Stimulated activated CD8-positive, alpha-beta memory T cell treated with anti-CD3 and anti-CD28 coated beads, Interleukin-15, amount 100 ng/mL, for 1 hour (primary cell): ENCODE measurements around the gene TM2D3.

Source experiments
- DNase-seq: peaks from one replicate; pipeline ENCODE4 v3.0.0-alpha.2; 2020; ENCODE audit warnings: low read depth

The TM2D3 gene

DNA sequence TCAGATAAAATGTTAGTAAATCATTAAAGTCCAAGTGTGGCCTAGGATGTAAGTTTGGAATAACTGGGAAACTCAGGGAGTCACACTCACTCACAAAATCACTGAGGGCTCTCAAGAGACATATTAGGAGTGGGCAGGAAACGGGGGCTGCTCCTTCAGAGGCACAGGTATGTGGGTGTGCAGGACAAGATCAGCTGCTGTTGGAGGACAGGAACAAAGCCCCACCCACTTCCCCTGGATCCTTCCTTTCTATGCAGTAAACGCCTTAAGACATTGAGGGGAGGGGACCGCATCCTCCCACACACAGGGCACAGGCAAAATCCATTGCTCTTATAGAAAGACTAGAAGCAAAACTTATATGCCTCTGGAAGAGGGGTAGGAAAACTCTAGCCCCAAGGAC lies 30.2 kb downstream of the TM2D3 start:
- no peak for DNase-seq

- no peak for DNase-seq
These were observed 31.5 kb downstream of the TM2D3 start for GRCh38 chr15:101620671-101621070.

- DNase-seq, result no peak
These were observed 32.6 kb downstream of the TM2D3 start for GRCh38 chr15:101619615-101619865.

- no peak for DNase-seq
These were observed 33.1 kb downstream of the TM2D3 start for GRCh38 chr15:101618851-101619614.

DNA sequence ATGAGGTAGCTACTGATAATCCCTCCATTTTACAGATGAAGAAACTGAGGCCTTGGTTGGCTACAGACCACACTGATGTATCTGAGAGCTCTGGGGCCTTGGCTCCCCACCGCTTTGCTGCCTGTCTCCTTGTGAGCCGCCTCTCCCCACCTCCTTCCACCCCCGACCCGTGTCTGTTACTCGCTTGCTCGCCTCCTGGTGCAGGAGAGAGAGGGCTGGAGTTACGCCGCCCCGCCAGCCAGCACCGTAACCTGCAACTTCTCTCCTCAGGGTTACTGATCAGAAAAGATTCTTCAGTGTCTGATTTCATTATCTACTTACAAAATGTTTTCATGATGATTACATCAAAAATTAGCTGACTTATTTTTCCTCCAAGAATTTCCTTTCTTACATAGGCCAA lies 34.1 kb downstream of the TM2D3 start:
- DNase-seq, result no peak

DNA sequence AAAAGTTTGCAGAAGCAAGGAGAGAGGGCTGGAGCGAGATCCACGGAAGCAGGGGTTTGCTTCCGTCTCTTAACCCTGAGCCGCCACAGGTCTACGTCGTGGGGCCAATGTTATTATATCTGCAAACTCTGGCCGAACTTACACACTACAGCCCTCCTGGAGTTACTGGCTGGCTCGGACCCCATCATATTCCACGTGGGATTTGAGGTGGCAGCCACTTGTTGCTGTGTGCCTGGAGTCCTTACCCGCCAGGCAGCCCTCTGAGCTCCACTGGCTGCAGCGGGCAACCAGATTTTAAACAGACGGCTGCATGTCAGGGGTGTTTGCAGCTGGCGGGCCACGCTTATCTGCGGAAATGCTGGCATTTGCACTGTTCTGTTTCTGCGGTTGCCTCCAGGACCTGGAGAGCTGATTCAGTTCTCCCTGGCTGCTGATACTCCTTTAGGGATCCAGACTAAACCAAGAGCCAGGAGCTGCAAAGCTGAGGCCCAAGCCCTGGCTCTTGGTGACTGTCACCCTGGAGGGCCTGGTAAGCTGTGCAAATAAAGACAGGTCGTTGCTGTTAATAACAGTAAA lies 34.7 kb downstream of the TM2D3 start:
- DNase-seq, result no peak

DNA sequence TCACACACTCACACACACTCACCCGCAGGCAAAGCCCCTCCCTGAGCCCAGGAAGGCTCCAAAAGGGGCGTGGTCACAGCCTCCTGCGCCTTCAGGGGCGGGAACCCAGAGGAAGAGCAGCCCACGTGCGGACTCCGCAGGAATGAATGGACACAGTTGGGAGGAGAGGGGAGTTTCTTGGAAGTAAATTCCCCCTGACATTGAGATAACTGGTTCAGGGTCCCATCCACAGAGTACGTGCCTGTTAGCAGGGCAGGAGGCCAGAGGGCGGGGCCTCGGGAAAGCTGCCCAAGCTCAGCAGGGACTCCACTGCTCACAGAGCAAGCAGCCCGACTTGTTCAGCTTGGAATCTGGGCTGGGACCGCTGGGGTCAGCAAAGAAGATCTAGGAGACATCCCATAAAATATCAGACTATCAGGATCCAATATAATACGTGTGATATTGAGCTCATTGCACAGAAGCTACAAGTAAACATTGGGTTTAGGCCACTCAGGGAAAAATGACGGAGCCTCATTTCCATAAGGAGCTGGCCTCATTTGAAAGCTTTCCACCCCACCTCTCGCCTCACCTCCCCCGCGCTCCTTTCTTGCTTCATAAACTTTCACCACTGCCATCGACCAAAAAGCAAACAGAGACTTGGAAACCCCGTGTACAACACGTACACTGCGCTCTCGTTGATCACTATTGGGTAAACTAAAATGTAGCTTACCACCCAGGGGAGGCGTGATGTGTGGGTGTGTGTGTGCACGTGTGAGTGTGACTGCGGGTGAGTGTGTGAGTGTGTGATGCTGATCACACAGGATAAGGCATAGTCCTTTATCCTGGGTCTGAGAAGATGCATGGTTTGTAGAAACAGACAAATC lies 36.0 kb downstream of the TM2D3 start:
- no peak for DNase-seq

GRCh38 chr15:101615414-101615985 lies 36.7 kb downstream of the TM2D3 start:
- DNase-seq, result no peak

DNA sequence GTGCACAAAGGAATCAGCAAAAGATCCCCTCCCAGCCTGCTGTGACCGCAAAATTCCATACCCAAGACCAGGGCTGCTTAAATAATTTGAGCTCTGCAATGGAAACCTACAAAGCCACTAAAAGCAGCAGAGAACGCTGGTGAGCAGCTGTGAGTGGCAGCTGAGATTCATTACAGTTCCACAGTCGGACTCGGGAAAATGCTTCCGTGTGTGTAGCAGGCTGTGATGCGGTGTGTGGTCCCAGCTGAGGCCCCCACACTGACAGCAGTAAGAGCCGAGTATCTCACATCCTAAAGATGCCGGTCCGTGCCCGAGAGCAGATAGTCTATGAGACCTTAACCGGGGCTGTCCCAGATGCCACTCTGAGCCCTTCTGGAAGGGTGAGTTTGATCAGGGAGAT lies 37.4 kb downstream of the TM2D3 start:
- DNase-seq, result no peak

- DNase-seq, result no peak
These were observed 38.1 kb downstream of the TM2D3 start for GRCh38 chr15:101614001-101614585.

DNA sequence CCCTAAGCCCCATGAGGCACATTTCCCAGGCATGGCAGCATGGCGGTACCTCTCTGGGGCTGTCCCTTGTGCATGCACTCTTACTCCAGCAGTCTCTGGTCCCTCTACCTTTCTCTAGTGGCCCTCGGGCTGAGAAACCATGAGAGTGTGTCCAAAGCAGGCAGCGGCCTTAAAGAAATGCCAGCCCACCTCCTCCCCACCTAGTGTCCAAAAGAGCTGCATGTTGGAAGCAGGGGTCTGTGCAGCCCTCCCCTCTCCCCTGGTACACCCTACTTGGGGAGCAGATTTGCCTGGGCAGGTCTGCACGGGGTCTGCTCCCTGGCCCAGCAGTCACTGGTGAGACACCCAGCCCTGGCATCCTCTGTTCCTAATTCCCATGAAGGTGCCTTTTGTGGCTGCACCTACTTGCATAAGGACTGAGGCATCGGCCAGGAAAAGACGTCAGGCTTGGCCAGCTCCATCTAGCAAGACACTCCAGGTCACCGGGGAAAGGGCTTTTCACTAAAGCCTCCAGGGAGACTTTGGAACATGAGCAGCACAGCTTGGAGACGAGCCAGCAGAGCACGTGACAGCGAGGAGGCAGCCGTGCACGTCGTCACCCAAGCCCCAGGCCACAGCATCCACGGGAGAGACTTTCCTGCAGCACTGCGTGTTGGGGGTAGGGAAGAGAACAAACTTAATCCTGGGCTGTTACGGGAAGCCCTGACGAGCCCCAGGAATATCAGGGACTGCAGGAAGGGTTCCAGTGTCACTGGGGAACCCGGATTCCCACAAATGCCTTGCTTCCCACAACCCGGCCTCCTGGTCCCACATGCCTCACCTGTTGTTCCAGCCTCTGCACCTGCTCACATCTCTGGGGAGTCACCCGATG lies 38.8 kb downstream of the TM2D3 start:
- DNase-seq, result no peak

DNA sequence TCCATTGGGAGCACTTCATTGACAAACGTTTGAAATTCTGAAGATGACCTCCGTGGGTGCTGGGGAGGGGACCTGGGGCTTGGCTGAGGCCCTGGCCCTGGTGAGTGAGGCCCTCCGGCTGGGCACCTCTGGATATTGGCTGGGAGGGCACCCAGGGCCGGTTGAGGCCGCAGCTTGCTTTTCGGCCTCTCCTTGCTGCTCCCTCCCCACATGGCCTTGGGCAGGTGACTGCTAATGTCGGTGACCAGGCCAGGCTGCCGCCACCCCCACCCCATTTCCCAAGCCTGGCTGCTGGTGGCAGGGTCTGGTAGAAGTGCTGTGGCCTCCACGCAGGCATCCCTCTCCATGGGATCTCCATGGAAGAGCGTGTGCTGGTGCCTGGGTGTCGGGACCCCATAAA lies 39.5 kb downstream of the TM2D3 start:
- DNase-seq, result no peak

DNA sequence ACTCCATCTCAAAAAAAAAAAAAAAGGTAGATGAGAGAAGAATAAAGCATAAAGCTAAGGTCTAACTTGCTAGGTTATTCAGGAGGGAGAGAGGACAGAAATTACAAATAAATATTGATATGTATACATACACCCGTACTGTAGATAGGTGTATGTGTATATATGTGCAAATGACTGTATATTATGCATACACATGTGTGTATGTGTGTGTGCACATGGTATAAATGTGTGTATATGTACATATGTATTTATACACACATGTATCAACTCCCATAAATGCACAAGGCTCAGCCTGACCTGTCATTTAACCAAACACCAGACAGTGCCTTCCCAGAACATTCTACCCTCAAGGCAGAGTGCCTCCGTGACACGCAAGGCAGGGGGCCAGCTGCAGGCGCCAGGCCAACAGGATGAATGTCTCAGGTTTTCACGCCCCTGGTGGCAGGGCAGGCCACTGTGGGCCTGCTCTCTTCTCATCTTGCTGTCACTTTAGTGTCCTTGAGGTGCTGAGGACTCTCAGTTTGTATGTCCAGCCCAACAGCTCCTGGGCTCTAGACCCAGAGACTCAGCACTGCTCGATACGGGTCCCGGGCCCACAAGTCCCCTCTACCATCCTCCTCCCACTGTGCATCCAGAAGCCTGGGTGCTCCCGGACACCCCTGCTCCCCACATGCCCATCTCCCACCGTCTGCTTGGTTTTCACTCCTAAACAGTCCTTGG lies 40.4 kb downstream of the TM2D3 start:
- DNase-seq, result no peak

- no peak for DNase-seq
These were observed 41.2 kb downstream of the TM2D3 start for GRCh38 chr15:101611007-101611406.

DNA sequence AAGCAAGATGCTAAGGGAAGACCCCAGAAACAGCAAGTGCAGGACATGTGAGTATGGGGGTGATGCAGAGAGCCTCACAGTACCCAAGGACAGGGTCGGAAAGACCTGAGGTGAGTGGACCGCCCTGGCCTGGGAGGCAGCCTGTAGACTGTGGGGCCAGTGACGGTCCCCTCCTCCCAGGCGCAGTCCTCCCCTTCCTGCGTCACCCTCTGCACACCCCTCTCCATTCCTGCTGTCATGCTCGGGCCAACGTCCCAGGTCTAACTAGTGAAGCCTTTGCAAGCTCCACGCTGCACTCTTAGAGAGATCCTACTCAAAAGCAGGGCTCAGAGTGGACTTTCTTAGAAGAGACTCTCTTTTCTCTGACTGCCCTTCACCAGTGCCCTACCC lies 41.6 kb downstream of the TM2D3 start:
- DNase-seq, result no peak

- DNase-seq, result no peak
These were observed 42.2 kb downstream of the TM2D3 start for GRCh38 chr15:101609742-101610610.

DNA sequence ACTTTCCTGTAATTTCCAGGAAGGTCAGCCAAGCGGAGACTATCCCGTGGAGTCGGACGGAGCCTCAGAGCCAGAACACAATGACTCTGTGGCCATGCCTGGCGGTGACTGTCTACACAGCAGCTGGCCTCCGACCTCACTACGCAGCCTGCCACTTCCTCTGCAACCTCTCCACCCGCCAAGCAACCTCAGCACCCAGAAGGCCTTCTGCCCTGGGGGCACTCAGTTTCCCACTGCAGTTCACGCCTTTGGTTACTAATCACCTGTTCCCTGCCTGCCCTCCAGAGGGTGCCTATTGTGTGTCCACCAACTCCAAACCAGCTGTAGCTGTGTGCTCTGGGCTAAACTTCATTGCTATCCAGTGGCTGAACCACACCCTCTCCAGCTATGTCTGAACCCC lies 44.0 kb downstream of the TM2D3 start:
- no peak for DNase-seq

GRCh38 chr15:101607108-101607507 lies 45.1 kb downstream of the TM2D3 start:
- no peak for DNase-seq

DNA sequence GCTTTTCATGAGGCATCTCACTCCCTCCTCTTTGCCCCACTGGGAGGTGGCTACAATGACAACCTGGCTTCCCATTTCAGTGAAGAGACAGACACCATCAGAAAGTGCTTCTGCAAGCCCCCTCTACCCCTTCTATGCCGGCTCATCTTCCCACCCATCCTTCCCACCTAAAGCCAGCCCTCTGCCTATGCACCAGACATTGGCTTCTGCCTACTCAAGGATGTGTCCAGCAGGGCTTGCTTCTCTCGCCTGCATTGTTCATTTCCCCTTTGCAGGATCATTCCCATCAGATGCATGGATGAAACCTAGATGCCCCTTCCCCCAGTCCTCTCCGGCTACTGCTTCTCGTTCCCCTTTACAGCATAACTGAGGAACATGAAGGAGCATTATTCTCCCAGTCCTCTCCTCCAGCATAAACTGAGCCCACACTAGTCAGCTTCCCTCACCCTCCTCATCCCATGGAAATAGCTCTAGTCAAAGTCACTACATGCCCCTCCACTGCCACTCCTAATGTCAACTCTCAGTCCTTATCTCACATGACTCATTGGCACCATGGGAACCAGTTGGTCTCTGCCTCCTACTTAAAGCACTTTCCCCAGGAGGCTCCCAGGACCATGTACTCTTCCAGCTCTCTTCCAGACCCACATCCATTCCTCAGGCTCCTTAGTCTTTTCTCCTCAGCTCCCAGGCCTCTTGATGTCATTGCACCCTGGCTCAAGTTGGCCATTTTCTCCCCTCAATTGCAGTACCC lies 47.9 kb downstream of the TM2D3 start:
- no peak for DNase-seq
